Caco-2 (cell line): ENCODE measurements around the gene PAK1. TPM values are rescaled to one million over a fixed set of nuclear protein-coding genes. Genes with fewer than 3 reads are reported as not detected.
"Not testable (repeated sequence)": the region's sequence is repeated elsewhere in the genome, so short reads cannot be mapped to it uniquely, and the experiment has no call there.

ENCODE experiments used
- BruUV-seq: library from RNA; stranded (reverse); fragments of 400-500 nt; replicated peaks from 2 replicates; lab custom pipeline; 2021; lab: Mats Ljungman, UMichigan
- CTCF ChIA-PET: fragments of 300-600 bp; sonication (Branson Sonifier 250); formaldehyde crosslinking; loops from one replicate; lab custom pipeline; 2022; ENCODE audit warnings: antibody characterized with exemption; lab: Charles Lee
- POLR2A ChIA-PET: fragments of 300-600 bp; sonication (Branson Sonifier 250); formaldehyde crosslinking; loops from one replicate; lab custom pipeline; 2022; ENCODE audit warnings: antibody characterized with exemption; lab: Charles Lee
- DNase-seq, 2 experiments: peaks; one replicate each; pipeline versions ENCODE4 v3.0.0 to v3.0.0-alpha.2; 2020 to 2022
- H3K27me3 ChIP-seq: replicated peaks from 2 replicates; pipeline ENCODE4 v1.6.0; 2011; ENCODE audit warnings: low read length; ENCODE audit not compliant: control insufficient read depth, insufficient read depth
- H3K36me3 ChIP-seq: 2 replicates; pipeline ENCODE4 v1.5.1; 2011; ENCODE audit warnings: low read length; ENCODE audit not compliant: control insufficient read depth, insufficient read depth
- H3K4me1 ChIP-seq: fragments of 250-450 bp; sonication (Bioruptor Pico); 2 replicates; pipeline ENCODE4 v1.5.1; 2020; ENCODE audit warnings: mild to moderate bottlenecking
- H3K4me3 ChIP-seq: 2 replicates; pipeline ENCODE4 v1.5.1; 2011; ENCODE audit warnings: low read depth, mild to moderate bottlenecking, control low read depth, low read length
- H3K9me3 ChIP-seq: fragments of 250-450 bp; sonication (Bioruptor Pico); 2 replicates; pipeline ENCODE4 v1.5.1; 2020; ENCODE audit warnings: mild to moderate bottlenecking, moderate library complexity
- H3K27ac Mint-ChIP-seq: one replicate; pipeline ENCODE4 v1.8.0; 2022; ENCODE audit warnings: mixed read lengths; ENCODE audit not compliant: unreplicated experiment
- H3K27me3 Mint-ChIP-seq: one replicate; pipeline ENCODE4 v1.8.0; 2022; ENCODE audit warnings: mixed read lengths; ENCODE audit not compliant: insufficient read depth, unreplicated experiment
- H3K36me3 Mint-ChIP-seq: one replicate; pipeline ENCODE4 v1.8.0; 2022; ENCODE audit warnings: mild to moderate bottlenecking, mixed read lengths; ENCODE audit not compliant: insufficient read depth, unreplicated experiment
- H3K4me1 Mint-ChIP-seq: one replicate; pipeline ENCODE4 v1.8.0; 2022; ENCODE audit warnings: low read depth, mixed read lengths; ENCODE audit not compliant: unreplicated experiment
- H3K4me3 Mint-ChIP-seq: one replicate; pipeline ENCODE4 v1.8.0; 2022; ENCODE audit warnings: mild to moderate bottlenecking, moderate library complexity, mixed read lengths; ENCODE audit not compliant: unreplicated experiment
- H3K9me3 Mint-ChIP-seq: one replicate; pipeline ENCODE4 v1.8.0; 2022; ENCODE audit warnings: mixed read lengths; ENCODE audit not compliant: unreplicated experiment
- intact Hi-C: fragments of 100-400 bp; cut with micrococcal nuclease; formaldehyde crosslinking; loops from one replicate; pipeline ENCODE4 v1.10.0; 2022; ENCODE audit not compliant: unreplicated experiment
- total RNA-seq: library from RNA; stranded (reverse); gene quantifications from 2 replicates; pipeline ENCODE4 v1.2.3, GENCODE V29; 2022
- TF ChIP-seq, protein P1 (sequence below), 2 experiments: fragments of 200-600 bp in 1 of 2; IDR thresholded peaks; 1 replicate in 1 of 2; 2 replicates in 1 of 2; pipeline versions ENCODE4 v1.5.1 to v1.8.0; 2011 to 2022; ENCODE audit warnings: antibody characterized with exemption in 1 of 2, control low read depth in 1 of 2, inconsistent platforms in 1 of 2, low read depth in 1 of 2, low read length in 1 of 2, mild to moderate bottlenecking in 1 of 2, moderate library complexity in 1 of 2; ENCODE audit not compliant: insufficient read depth in 1 of 2, severe bottlenecking in 1 of 2, unreplicated experiment in 1 of 2

PAK1 gene
- total RNA-seq, 1 experiment from 2014 or later = 81.1 TPM

GRCh38 chr11:77384571-77384970, 89.3 kb downstream of the PAK1 start:
- Mint-ChIP-seq H3K27ac (no peak overlapping the region), H3K4me1 (no peaks in the 10 kb centered on the region), H3K4me3 (no peak overlapping the region), H3K27me3 (no peaks in the 10 kb centered on the region), H3K9me3 (no peaks in the 10 kb centered on the region), H3K36me3 (no peaks in the 10 kb centered on the region)
- intact Hi-C loops = no loop called here
- no peaks in the 10 kb centered on the region for H3K4me1 ChIP-seq
- POLR2A ChIA-PET = no interaction called here
- no peaks in the 10 kb centered on the region for H3K9me3 ChIP-seq
- H3K4me3 ChIP-seq = no peak overlapping the region
- BruUV-seq = no TSS peak
- H3K27me3 ChIP-seq = no peaks in the 10 kb centered on the region
- TF ChIP-seq, protein P1, sequence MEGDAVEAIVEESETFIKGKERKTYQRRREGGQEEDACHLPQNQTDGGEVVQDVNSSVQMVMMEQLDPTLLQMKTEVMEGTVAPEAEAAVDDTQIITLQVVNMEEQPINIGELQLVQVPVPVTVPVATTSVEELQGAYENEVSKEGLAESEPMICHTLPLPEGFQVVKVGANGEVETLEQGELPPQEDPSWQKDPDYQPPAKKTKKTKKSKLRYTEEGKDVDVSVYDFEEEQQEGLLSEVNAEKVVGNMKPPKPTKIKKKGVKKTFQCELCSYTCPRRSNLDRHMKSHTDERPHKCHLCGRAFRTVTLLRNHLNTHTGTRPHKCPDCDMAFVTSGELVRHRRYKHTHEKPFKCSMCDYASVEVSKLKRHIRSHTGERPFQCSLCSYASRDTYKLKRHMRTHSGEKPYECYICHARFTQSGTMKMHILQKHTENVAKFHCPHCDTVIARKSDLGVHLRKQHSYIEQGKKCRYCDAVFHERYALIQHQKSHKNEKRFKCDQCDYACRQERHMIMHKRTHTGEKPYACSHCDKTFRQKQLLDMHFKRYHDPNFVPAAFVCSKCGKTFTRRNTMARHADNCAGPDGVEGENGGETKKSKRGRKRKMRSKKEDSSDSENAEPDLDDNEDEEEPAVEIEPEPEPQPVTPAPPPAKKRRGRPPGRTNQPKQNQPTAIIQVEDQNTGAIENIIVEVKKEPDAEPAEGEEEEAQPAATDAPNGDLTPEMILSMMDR (IDR thresholded peaks at IDR 0.05; ENCODE audit: insufficient read depth in 1 of 2, low read depth in 1 of 2, low read length in 1 of 2, severe bottlenecking in 1 of 2, unreplicated experiment in 1 of 2) = no peak
- no peak for DNase-seq
- no peaks in the 10 kb centered on the region; the same call in none of the 2 replicates for H3K36me3 ChIP-seq
- CTCF ChIA-PET = no interaction called here

DNA sequence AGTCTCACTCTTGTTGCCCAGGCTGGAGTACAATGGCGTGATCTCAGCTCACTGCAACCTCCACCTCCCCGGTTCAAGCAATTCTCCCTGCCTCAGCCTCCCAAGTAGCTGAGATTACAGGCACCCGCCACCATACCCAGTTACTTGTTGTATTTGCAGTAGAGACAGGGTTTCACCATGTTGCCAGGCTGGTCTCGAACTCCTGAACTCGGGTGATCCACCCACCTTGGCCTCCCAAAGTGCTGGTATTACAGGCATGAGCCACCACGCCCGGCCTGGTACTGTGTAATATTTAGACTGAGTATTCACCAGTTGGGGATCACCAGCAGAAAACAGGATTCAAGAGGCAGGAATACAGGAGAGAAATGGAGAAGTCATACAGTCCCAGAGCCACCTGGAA, 90.5 kb downstream of the PAK1 start:
- H3K36me3 ChIP-seq, DNase-seq, H3K4me1 ChIP-seq, H3K27me3 Mint-ChIP-seq, BruUV-seq, intact Hi-C loops, H3K4me3 Mint-ChIP-seq, H3K9me3 Mint-ChIP-seq, H3K27ac Mint-ChIP-seq, H3K4me3 ChIP-seq, H3K9me3 ChIP-seq, CTCF ChIA-PET, H3K36me3 Mint-ChIP-seq, H3K27me3 ChIP-seq, POLR2A ChIA-PET, H3K4me1 Mint-ChIP-seq: not testable (repeated sequence)

DNA sequence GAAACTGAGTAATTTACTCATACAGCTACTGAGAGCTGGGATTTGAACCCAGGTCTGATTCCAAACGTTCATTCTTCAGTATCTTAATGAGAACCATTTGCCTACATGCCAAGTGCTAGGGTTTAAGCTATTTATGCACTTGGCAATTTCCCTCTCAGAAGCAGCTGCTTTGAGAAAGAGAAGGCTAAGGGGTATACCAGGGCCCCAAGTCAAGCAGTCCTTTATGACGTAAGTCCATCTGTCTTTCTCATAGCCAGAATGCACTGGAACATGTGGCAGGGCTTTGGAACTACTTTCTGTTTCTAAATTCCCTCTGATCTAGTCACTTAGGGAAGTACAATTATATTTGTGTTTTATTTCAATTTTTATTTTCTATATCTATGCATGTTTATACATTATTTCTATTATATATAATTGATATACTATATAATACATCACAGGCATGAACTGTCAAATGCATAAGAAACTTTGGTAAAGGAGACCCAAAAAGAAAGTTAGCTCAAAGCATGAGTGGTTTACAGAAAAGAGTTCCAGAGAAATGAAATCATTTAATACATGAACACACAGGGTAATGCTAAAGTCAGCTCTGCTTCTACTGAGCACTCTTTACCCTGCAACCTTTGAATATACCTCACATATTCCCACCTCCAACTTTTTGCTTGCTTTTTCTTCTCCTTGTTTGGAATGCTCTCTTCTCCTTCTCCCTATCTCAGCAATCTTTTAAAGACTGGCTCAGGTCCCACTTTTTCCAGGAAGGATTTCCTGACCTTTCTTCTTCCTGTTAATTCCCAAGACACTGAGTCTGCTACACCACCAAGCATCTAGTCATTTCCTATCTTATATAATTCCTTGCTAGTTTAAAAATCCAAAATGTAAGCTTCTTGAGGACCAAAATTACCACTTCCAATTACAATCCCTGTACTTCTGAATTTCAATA, 91.9 kb downstream of the PAK1 start:
- POLR2A ChIA-PET = no interaction called here
- intact Hi-C loops = no loop called here
- Mint-ChIP-seq H3K27me3 (no peaks in the 10 kb centered on the region), H3K4me3 (no peak overlapping the region), H3K36me3 (peaks cover 11% of the 10 kb centered on the region), H3K27ac (no peak overlapping the region), H3K9me3 (no peaks in the 10 kb centered on the region), H3K4me1 (no peaks in the 10 kb centered on the region)
- no TSS peak for BruUV-seq
- no peaks in the 10 kb centered on the region for H3K27me3 ChIP-seq
- TF ChIP-seq, protein P1 (IDR thresholded peaks at IDR 0.05; ENCODE audit: insufficient read depth in 1 of 2, low read depth in 1 of 2, low read length in 1 of 2, severe bottlenecking in 1 of 2, unreplicated experiment in 1 of 2) = no peak
- no peaks in the 10 kb centered on the region for H3K4me1 ChIP-seq
- H3K9me3 ChIP-seq = no peaks in the 10 kb centered on the region
- H3K4me3 ChIP-seq = no peak overlapping the region
- no peak for DNase-seq
- no peaks in the 10 kb centered on the region; the same call in none of the 2 replicates for H3K36me3 ChIP-seq
- CTCF ChIA-PET = interaction anchor here (0.6 kb wide), 1 partner anchor 75 kb away, joined by 4 read pairs; no protein-coding TSS in a partner anchor
